ENCODE results near the gene ANKS1A.

Gene ANKS1A

GRCh38 chr6:35024551-35025054 lies 135.5 kb downstream of the ANKS1A start:
- Histone ChIP-seq H3K27me3 (ENCODE audit: insufficient read depth, low read length, poor library complexity, severe bottlenecking) (no peaks in the 10 kb centered on the region), H3K36me3 (ENCODE audit: insufficient read depth, low read length) (no peaks in the 10 kb centered on the region), H3K9ac (ENCODE audit: low read depth, low read length, poor library complexity, severe bottlenecking) (no peak overlapping the region), H3K9me3 (ENCODE audit: insufficient read depth, low read depth, low read length) (no peaks in the 10 kb centered on the region), H3F3A (ENCODE audit: low read depth) (no peaks in the 10 kb centered on the region), H3K9me2 (replicated peaks; ENCODE audit: low read depth, low read length) (no peaks in the 10 kb centered on the region), H2AFZ (ENCODE audit: low read length) (no peak overlapping the region), H3K4me1 (ENCODE audit: insufficient read depth, low read length, poor library complexity, severe bottlenecking) (peaks cover 25% of the 10 kb centered on the region), H3K4me3 (ENCODE audit: low read length, poor library complexity, severe bottlenecking) (no peak overlapping the region), H3K4me2 (ENCODE audit: low read depth, low read length, poor library complexity, severe bottlenecking) (no peak overlapping the region), H3K79me2 (ENCODE audit: insufficient read depth, low read length) (no peaks in the 10 kb centered on the region), H4K20me1 (ENCODE audit: insufficient read depth, low read length, poor library complexity, severe bottlenecking) (no peaks in the 10 kb centered on the region)
- TF ChIP-seq CTCF (conservative IDR thresholded peaks at IDR 0.05; ENCODE audit: low read length), result no peak
- no peak for TF ChIP-seq EZH2phosphoT487 (IDR thresholded peaks at IDR 0.05; ENCODE audit: borderline replicate concordance)

GRCh38 chr6:35025232-35026188 lies 136.5 kb downstream of the ANKS1A start:
- H3K79me2 ChIP-seq (ENCODE audit: insufficient read depth, low read length), result no peaks in the 10 kb centered on the region
- no peak overlapping the region for H2AFZ ChIP-seq (ENCODE audit: low read length)
- peaks cover 33% of the 10 kb centered on the region for H3K4me1 ChIP-seq (ENCODE audit: insufficient read depth, low read length, poor library complexity, severe bottlenecking)

More at GRCh38 chr6:35025232-35026188, 136.5 kb downstream of the ANKS1A start:
- H3K9me3 ChIP-seq (ENCODE audit: insufficient read depth, low read depth, low read length), result no peaks in the 10 kb centered on the region
- TF ChIP-seq CTCF (conservative IDR thresholded peaks at IDR 0.05; ENCODE audit: low read length) (peak; percentile 55), EZH2phosphoT487 (IDR thresholded peaks at IDR 0.05; ENCODE audit: borderline replicate concordance) (no peak)
- no peak overlapping the region for H3K4me2 ChIP-seq (ENCODE audit: low read depth, low read length, poor library complexity, severe bottlenecking)
- H3F3A ChIP-seq (ENCODE audit: low read depth), result no peaks in the 10 kb centered on the region
- no peaks in the 10 kb centered on the region for H3K9me2 ChIP-seq (replicated peaks; ENCODE audit: low read depth, low read length)
- no peaks in the 10 kb centered on the region for H3K27me3 ChIP-seq (ENCODE audit: insufficient read depth, low read length, poor library complexity, severe bottlenecking)
- no peaks in the 10 kb centered on the region for H3K36me3 ChIP-seq (ENCODE audit: insufficient read depth, low read length)
- no peak overlapping the region for H3K9ac ChIP-seq (ENCODE audit: low read depth, low read length, poor library complexity, severe bottlenecking)
- no peak overlapping the region for H3K4me3 ChIP-seq (ENCODE audit: low read length, poor library complexity, severe bottlenecking)
- no peaks in the 10 kb centered on the region for H4K20me1 ChIP-seq (ENCODE audit: insufficient read depth, low read length, poor library complexity, severe bottlenecking)

All from Loucy (cell line).